ENCODE results near the gene CD3E.

GRCh38 chr11:118334745-118335144, 30.2 kb downstream of the CD3E start:
- TF ChIP-seq CTCF (IDR thresholded peaks at IDR 0.05) (no peak), POLR2A (IDR thresholded peaks at IDR 0.05) (no peak)

All from lower leg skin (tissue), 3 donors.